GM18858 (cell line): Measurements from ENCODE around the gene HUWE1.
"Not testable (repeated sequence)": the region's sequence is repeated elsewhere in the genome, so short reads cannot be mapped to it uniquely, and the experiment has no call there.

ENCODE experiments used
- ATAC-seq: cut with Tn5 transposase; IDR thresholded peaks from one replicate; pipeline ENCODE4 v1.9.1; 2021; ENCODE audit not compliant: unreplicated experiment

Gene HUWE1

GRCh38 chrX:53538781-53539180 lies 147.7 kb downstream of the HUWE1 start:
- ATAC-seq: no peak

- not testable (repeated sequence) for ATAC-seq
These were observed 155.1 kb downstream of the HUWE1 start for GRCh38 chrX:53531255-53531966.

GRCh38 chrX:53526999-53527398 lies 159.5 kb downstream of the HUWE1 start:
- ATAC-seq: no peak

GRCh38 chrX:53511322-53511721 lies 175.2 kb downstream of the HUWE1 start:
- ATAC-seq: no peak

GRCh38 chrX:53504035-53504434 lies 182.5 kb downstream of the HUWE1 start:
- ATAC-seq: not testable (repeated sequence)

- no peak for ATAC-seq
These were observed 192.1 kb downstream of the HUWE1 start for GRCh38 chrX:53494436-53494835.

GRCh38 chrX:53486285-53486684 lies 200.2 kb downstream of the HUWE1 start:
- no peak for ATAC-seq

- ATAC-seq: no peak
These were observed 202.6 kb downstream of the HUWE1 start for GRCh38 chrX:53483838-53484405.

GRCh38 chrX:53483416-53483815 lies 203.1 kb downstream of the HUWE1 start:
- no peak for ATAC-seq
